SU-DHL-6 (cell line): ENCODE measurements around the gene PTPRE.

Source experiments
- H2AFZ ChIP-seq: fragments of 200-600 bp; sonication (generic); 2 replicates; pipeline ENCODE4 v1.6.1; 2014; ENCODE audit warnings: low read depth, mild to moderate bottlenecking, moderate library complexity, mixed read lengths, antibody characterized with exemption, low read length; ENCODE audit not compliant: severe bottlenecking
- H3F3A ChIP-seq: fragments of 200-600 bp; shearing (Covaris generic); 2 replicates; pipeline ENCODE4 v1.6.0; 2016; ENCODE audit warnings: antibody characterized with exemption, mild to moderate bottlenecking; ENCODE audit not compliant: insufficient read depth
- H3K27ac ChIP-seq: fragments of 200-600 bp; sonication (generic); 2 replicates; pipeline ENCODE4 v1.5.1; 2016; ENCODE audit warnings: low read depth, mild to moderate bottlenecking, low read length, moderate library complexity, mixed read lengths
- H3K27me3 ChIP-seq: fragments of 200-600 bp; sonication (generic), shearing (Covaris generic); 2 replicates; pipeline ENCODE4 v1.6.0; 2014; ENCODE audit warnings: mild to moderate bottlenecking, low read length
- H3K36me3 ChIP-seq: fragments of 200-600 bp; sonication (generic); 2 replicates; pipeline ENCODE4 v1.6.1; 2014; ENCODE audit warnings: mild to moderate bottlenecking, low read length, mixed read lengths
- H3K4me2 ChIP-seq: fragments of 300-600, 200-600 bp; shearing (Covaris generic), sonication (generic); 2 replicates; pipeline ENCODE4 v1.6.0; 2014; ENCODE audit warnings: low read length, low read depth, mild to moderate bottlenecking; ENCODE audit not compliant: poor library complexity, severe bottlenecking
- H3K4me3 ChIP-seq: fragments of 200-600 bp; sonication (generic); 2 replicates; pipeline ENCODE4 v1.5.1; 2014; ENCODE audit warnings: antibody characterized with exemption, low read length, mild to moderate bottlenecking, mixed read lengths; ENCODE audit not compliant: insufficient read depth, poor library complexity, severe bottlenecking
- H3K79me2 ChIP-seq: fragments of 200-600 bp; sonication (generic); 2 replicates; pipeline ENCODE4 v1.6.1; 2014; ENCODE audit warnings: mild to moderate bottlenecking, low read length, moderate library complexity; ENCODE audit not compliant: insufficient read depth
- H3K9ac ChIP-seq: fragments of 200-600 bp; sonication (generic); 2 replicates; pipeline ENCODE4 v1.7.0; 2014; ENCODE audit warnings: mild to moderate bottlenecking, low read length
- H3K9me2 ChIP-seq: fragments of 200-600 bp; sonication (generic); replicated peaks from 2 replicates; pipeline ENCODE4 v1.6.1; 2014; ENCODE audit warnings: low read length; ENCODE audit not compliant: insufficient read depth
- H3K9me3 ChIP-seq: fragments of 200-600 bp; sonication (generic); 2 replicates; pipeline ENCODE4 v1.6.1; 2014; ENCODE audit warnings: low read length, mixed read lengths; ENCODE audit not compliant: insufficient read depth
- H4K20me1 ChIP-seq: fragments of 200-600 bp; sonication (generic); 2 replicates; pipeline ENCODE4 v1.6.1; 2014; ENCODE audit warnings: low read depth, mild to moderate bottlenecking, antibody characterized with exemption, low read length, moderate library complexity, mixed read lengths
- CTCF ChIP-seq: fragments of 200-600 bp; sonication (generic); IDR thresholded peaks from one replicate; pipeline ENCODE4 v1.5.1; 2017; ENCODE audit warnings: antibody characterized with exemption, mild to moderate bottlenecking, low read length, moderate library complexity; ENCODE audit not compliant: insufficient read depth, poor library complexity, severe bottlenecking
- EZH2phosphoT487 ChIP-seq: fragments of 200-600 bp; sonication (generic), shearing (Covaris generic); conservative IDR thresholded peaks from 2 replicates; pipeline ENCODE4 v1.6.1; 2018; ENCODE audit warnings: mild to moderate bottlenecking, antibody characterized with exemption, low read length, moderate library complexity, mixed read lengths

Gene PTPRE

GRCh38 chr10:128077155-128077875 is 170.4 kb downstream of the PTPRE start:
- no peaks in the 10 kb centered on the region for H3K36me3 ChIP-seq
- H3K79me2 ChIP-seq, result no peaks in the 10 kb centered on the region
- no peak overlapping the region for H3K27ac ChIP-seq
- no peaks in the 10 kb centered on the region for H3K9me3 ChIP-seq
- TF ChIP-seq EZH2phosphoT487, result no peak
- TF ChIP-seq CTCF, result no peak
- H4K20me1 ChIP-seq, result no peaks in the 10 kb centered on the region
- no peak overlapping the region for H2AFZ ChIP-seq
- H3K4me2 ChIP-seq, result no peak overlapping the region
- no peak overlapping the region for H3K9ac ChIP-seq
- H3F3A ChIP-seq, result no peaks in the 10 kb centered on the region
- H3K9me2 ChIP-seq, result no peaks in the 10 kb centered on the region
- no peak overlapping the region for H3K4me3 ChIP-seq
- H3K27me3 ChIP-seq, result no peaks in the 10 kb centered on the region

- Histone ChIP-seq H3F3A (no peaks in the 10 kb centered on the region), H3K79me2 (no peaks in the 10 kb centered on the region), H3K9me2 (no peaks in the 10 kb centered on the region), H3K27ac (no peak overlapping the region), H3K4me2 (no peak overlapping the region), H3K9ac (no peak overlapping the region), H3K4me3 (no peak overlapping the region), H3K36me3 (no peaks in the 10 kb centered on the region), H3K27me3 (no peaks in the 10 kb centered on the region), H3K9me3 (no peaks in the 10 kb centered on the region), H2AFZ (no peak overlapping the region), H4K20me1 (no peaks in the 10 kb centered on the region)
- TF ChIP-seq EZH2phosphoT487 (no peak), CTCF (peak; percentile 94)
Observed at GRCh38 chr10:128078136-128078969, 171.4 kb downstream of the PTPRE start.

- no peaks in the 10 kb centered on the region for H3K36me3 ChIP-seq
Observed at GRCh38 chr10:128080231-128080630, 173.3 kb downstream of the PTPRE start.

More at GRCh38 chr10:128080231-128080630, 173.3 kb downstream of the PTPRE start:
- no peak overlapping the region for H3K4me2 ChIP-seq
- no peaks in the 10 kb centered on the region for H3K9me3 ChIP-seq
- no peak overlapping the region for H2AFZ ChIP-seq
- no peaks in the 10 kb centered on the region for H3F3A ChIP-seq
- H4K20me1 ChIP-seq, result no peaks in the 10 kb centered on the region
- no peaks in the 10 kb centered on the region for H3K9me2 ChIP-seq
- H3K4me3 ChIP-seq, result no peak overlapping the region
- no peak for TF ChIP-seq CTCF
- no peak for TF ChIP-seq EZH2phosphoT487
- H3K27ac ChIP-seq, result no peak overlapping the region
- H3K27me3 ChIP-seq, result no peaks in the 10 kb centered on the region
- H3K79me2 ChIP-seq, result no peaks in the 10 kb centered on the region
- no peak overlapping the region for H3K9ac ChIP-seq
